K562 (cell line): Measurements from ENCODE around the gene ZNF346. TPM values are rescaled to one million over a fixed set of nuclear protein-coding genes. Genes with fewer than 3 reads are reported as not detected.
A peak's percentile ranks its signal among the peaks of the same experiment; 100 is the strongest.

Experiments
- GATA2 ChIP-seq: sonication (generic); formaldehyde crosslinking; IDR thresholded peaks from 2 replicates; pipeline ENCODE4 v1.4.0; 2020; ENCODE audit warnings: mild to moderate bottlenecking, missing genetic modification reagents
- LCOR ChIP-seq: sonication (generic); formaldehyde crosslinking; IDR thresholded peaks from 2 replicates; pipeline ENCODE4 v1.8.0; 2022; ENCODE audit warnings: mild to moderate bottlenecking, missing genetic modification reagents
- MED1 ChIP-seq: sonication (generic); formaldehyde crosslinking; IDR thresholded peaks from 2 replicates; pipeline ENCODE4 v1.8.1; 2023; ENCODE audit warnings: missing genetic modification reagents, borderline replicate concordance
- SMAD4 ChIP-seq: fragments of 250-450 bp; sonication (Bioruptor Pico); conservative IDR thresholded peaks from 2 replicates; pipeline ENCODE4 v1.8.0; 2021; ENCODE audit warnings: inconsistent platforms, mild to moderate bottlenecking, moderate library complexity
- U2AF1 ChIP-seq: fragments of 200-400 bp; formaldehyde crosslinking; optimal IDR thresholded peaks from 2 replicates; pipeline ENCODE3; 2017; ENCODE audit warnings: mild to moderate bottlenecking, low read depth, low read length, moderate library complexity
- polyA plus RNA-seq, 8 experiments: library from polyadenylated mRNA; depleted of rRNA in 4 of 8; stranded (reverse) in 5 of 8; unstranded in 3 of 8; fragments of >200 nt; fragmentation: Nextera tagmentation in 2 of 8; fragmentation: Illumina TruSeq in 1 of 8; extraction: Ambion mirVana in 2 of 8; extraction: Trizol in 1 of 8; gene quantifications; 2 replicates each; pipeline versions ENCODE4 v1.2.1 to v1.2.3, GENCODE V29; 2011 to 2014; ENCODE audit warnings: inconsistent platforms in 1 of 8, missing spikeins in 1 of 8
- total RNA-seq, 7 experiments: library from RNA; depleted of rRNA in 6 of 7; stranded (reverse); fragments of >200 nt in 6 of 7; fragmentation: Illumina TruSeq in 2 of 7; extraction: Trizol in 2 of 7; gene quantifications; 2 replicates each; pipeline versions ENCODE4 v1.2.1 to v1.2.3, GENCODE V29; 2011 to 2021; ENCODE audit warnings: low replicate concordance in 1 of 7
- TF ChIP-seq, protein P1 (sequence below): IDR thresholded peaks from 2 replicates; pipeline ENCODE4 v1.6.1; 2016; ENCODE audit warnings: missing genetic modification characterization, missing compliant biosample characterization
- TF ChIP-seq, protein P2 (sequence below), 2 experiments: fragments of 450-650 bp; IDR thresholded peaks; 2 replicates each; pipeline ENCODE4 v1.6.1; 2016; ENCODE audit warnings: mild to moderate bottlenecking in 2 of 2, borderline replicate concordance in 1 of 2, low read depth in 1 of 2, moderate library complexity in 1 of 2
- TF ChIP-seq, protein P3 (sequence below): fragments of 450-650 bp; IDR thresholded peaks from 2 replicates; pipeline ENCODE4 v1.6.1; 2016; ENCODE audit warnings: antibody characterized with exemption
- TF ChIP-seq, protein P4 (sequence below): fragments of 250-450 bp; sonication (Bioruptor Pico); IDR thresholded peaks from 2 replicates; pipeline ENCODE4 v1.5.1; 2021; ENCODE audit warnings: mild to moderate bottlenecking
- TF ChIP-seq, protein P5 (sequence below): fragments of 450-650 bp; IDR thresholded peaks from 2 replicates; pipeline ENCODE4 v1.6.1; 2016; ENCODE audit warnings: mild to moderate bottlenecking

Gene ZNF346
- total and polyA plus RNA-seq, 9 of the 15 experiments (the other 6 are each of a cell fraction or from before 2014, with no cell fraction given) = 5.0 to 25.1 (median 20.1) TPM

DNA sequence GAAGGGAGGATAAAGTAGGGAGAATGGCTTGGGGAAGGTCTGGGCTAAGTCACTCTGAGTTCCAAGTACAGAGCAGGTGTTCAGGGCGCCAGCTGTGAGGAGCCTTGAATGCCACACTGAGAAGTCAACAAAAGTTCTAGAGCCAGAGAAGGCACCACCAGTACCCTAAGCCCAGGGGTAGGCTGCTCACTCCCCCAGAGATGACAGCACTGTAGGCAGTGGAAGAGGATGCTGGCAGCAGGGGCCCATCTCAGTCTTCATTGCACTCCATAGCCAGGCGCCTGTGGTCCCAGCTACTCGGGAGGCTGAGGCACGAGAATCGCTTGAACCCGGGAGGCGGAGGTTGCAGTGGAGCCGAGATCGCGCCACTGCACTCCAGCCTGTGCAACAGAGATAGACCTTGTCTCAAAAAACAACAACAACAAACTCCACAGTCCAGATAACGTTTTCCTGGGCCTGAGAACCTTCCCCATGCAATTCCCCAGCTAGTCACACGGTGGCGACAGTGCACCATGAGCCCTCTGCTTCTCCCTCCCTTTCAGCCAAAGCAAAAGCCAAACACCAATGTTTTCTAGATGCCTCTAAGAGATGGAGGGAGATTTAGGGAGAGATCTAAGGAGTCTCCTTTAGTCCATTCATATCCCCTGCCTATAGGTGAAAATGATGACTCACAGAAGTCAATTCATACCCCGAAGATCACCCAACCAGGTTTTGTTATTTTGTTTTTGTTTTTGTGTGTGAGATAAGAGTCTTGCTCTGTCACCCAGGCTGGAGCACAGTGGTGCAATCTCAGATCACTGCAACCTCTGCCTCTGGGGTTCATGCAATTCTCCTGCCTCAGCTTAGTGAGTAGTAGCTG lies 91.3 kb downstream of the ZNF346 start (continued):
- TF ChIP-seq, protein P1, sequence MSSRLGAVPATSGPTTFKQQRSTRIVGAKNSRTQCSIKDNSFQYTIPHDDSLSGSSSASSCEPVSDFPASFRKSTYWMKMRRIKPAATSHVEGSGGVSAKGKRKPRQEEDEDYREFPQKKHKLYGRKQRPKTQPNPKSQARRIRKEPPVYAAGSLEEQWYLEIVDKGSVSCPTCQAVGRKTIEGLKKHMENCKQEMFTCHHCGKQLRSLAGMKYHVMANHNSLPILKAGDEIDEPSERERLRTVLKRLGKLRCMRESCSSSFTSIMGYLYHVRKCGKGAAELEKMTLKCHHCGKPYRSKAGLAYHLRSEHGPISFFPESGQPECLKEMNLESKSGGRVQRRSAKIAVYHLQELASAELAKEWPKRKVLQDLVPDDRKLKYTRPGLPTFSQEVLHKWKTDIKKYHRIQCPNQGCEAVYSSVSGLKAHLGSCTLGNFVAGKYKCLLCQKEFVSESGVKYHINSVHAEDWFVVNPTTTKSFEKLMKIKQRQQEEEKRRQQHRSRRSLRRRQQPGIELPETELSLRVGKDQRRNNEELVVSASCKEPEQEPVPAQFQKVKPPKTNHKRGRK (tag) = no peak
- TF ChIP-seq, protein P2, sequence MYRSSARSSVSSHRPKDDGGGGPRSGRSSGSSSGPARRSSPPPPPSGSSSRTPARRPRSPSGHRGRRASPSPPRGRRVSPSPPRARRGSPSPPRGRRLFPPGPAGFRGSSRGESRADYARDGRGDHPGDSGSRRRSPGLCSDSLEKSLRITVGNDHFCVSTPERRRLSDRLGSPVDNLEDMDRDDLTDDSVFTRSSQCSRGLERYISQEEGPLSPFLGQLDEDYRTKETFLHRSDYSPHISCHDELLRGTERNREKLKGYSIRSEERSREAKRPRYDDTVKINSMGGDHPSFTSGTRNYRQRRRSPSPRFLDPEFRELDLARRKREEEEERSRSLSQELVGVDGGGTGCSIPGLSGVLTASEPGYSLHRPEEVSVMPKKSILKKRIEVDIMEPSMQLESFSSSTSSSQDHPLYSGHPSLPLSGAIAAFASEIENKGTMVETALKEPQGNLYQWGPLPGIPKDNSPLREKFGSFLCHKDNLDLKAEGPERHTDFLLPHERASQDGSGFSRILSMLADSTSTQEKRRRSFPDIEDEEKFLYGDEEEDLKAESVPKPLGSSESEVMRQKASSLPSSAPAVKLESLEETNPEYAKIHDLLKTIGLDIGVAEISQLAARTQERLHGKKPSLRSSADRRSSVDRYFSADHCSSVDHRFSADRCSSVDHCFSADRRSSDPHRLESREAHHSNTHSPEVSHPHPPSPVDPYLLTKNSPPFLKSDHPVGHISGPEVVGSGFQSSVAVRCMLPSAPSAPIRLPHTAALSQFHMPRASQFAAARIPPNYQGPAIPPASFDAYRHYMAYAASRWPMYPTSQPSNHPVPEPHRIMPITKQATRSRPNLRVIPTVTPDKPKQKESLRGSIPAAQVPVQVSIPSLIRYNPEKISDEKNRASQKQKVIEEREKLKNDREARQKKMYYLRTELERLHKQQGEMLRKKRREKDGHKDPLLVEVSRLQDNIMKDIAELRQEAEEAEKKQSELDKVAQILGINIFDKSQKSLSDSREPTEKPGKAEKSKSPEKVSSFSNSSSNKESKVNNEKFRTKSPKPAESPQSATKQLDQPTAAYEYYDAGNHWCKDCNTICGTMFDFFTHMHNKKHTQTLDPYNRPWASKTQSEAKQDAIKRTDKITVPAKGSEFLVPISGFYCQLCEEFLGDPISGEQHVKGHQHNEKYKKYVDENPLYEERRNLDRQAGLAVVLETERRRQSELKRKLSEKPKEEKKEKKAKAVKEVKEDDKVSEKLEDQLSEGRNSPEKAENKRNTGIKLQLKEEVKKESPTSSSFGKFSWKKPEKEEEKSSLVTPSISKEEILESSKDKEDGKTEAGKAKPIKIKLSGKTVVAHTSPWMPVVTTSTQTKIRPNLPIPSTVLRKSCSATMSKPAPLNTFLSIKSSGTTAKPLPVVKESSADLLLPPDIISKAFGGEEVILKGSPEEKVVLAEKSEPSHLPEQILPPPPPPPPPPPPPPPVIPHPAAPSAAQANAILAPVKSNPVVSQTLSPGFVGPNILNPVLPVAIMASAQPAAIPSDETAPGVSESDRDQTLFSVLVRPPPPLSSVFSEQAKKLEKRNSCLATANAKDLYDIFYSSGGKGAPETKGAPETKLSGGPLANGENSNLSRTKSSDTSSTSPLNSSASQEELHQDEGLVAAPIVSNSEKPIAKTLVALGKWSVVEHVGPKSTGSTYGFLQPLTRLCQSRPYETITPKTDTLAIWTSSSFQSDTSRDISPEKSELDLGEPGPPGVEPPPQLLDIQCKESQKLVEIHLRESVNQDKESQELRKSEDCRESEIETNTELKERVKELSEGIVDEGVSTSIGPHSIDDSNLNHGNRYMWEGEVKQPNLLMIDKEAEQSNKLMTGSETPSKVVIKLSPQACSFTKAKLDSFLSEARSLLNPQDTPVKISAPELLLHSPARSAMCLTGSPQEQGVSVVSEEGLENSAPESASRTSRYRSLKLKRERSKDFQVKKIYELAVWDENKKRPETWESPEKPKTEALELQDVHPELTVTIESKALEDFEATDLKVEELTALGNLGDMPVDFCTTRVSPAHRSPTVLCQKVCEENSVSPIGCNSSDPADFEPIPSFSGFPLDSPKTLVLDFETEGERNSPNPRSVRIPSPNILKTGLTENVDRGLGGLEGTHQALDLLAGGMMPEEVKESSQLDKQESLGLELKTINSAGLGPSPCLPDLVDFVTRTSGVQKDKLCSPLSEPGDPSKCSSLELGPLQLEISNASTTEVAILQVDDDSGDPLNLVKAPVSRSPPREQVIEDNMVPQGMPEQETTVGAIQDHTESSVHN (IDR thresholded peaks at IDR 0.05; ENCODE audit: borderline replicate concordance in 1 of 2, low read depth in 1 of 2) = no peak
- TF ChIP-seq, protein P3, sequence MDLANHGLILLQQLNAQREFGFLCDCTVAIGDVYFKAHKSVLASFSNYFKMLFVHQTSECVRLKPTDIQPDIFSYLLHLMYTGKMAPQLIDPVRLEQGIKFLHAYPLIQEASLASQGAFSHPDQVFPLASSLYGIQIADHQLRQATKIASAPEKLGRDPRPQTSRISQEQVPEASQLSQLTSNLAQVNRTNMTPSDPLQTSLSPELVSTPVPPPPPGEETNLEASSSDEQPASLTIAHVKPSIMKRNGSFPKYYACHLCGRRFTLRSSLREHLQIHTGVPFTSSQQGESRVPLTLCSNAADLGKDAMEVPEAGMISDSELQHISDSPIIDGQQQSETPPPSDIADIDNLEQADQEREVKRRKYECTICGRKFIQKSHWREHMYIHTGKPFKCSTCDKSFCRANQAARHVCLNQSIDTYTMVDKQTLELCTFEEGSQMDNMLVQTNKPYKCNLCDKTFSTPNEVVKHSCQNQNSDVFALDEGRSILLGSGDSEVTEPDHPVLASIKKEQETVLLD = 0 out of 2 replicates have a peak, but pooled peaks have one; percentile 26
- TF ChIP-seq MED1 (CRISPR knock-in tag) = no peak
- TF ChIP-seq SMAD4 = no peak
- TF ChIP-seq LCOR (CRISPR knock-in tag) = peak; percentile 52; the same call in 1 of the 2 replicates
- TF ChIP-seq U2AF1 = no peak
- TF ChIP-seq GATA2 (CRISPR knock-in tag) = peak; percentile 69
- TF ChIP-seq, protein P4, sequence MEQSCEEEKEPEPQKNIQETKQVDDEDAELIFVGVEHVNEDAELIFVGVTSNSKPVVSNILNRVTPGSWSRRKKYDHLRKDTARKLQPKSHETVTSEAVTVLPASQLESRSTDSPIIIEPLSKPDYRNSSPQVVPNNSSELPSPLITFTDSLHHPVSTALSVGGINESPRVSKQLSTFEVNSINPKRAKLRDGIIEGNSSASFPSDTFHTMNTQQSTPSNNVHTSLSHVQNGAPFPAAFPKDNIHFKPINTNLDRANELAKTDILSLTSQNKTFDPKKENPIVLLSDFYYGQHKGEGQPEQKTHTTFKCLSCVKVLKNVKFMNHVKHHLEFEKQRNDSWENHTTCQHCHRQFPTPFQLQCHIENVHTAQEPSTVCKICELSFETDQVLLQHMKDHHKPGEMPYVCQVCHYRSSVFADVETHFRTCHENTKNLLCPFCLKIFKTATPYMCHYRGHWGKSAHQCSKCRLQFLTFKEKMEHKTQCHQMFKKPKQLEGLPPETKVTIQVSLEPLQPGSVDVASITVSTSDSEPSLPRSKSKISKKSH = no peak
- TF ChIP-seq, protein P5, sequence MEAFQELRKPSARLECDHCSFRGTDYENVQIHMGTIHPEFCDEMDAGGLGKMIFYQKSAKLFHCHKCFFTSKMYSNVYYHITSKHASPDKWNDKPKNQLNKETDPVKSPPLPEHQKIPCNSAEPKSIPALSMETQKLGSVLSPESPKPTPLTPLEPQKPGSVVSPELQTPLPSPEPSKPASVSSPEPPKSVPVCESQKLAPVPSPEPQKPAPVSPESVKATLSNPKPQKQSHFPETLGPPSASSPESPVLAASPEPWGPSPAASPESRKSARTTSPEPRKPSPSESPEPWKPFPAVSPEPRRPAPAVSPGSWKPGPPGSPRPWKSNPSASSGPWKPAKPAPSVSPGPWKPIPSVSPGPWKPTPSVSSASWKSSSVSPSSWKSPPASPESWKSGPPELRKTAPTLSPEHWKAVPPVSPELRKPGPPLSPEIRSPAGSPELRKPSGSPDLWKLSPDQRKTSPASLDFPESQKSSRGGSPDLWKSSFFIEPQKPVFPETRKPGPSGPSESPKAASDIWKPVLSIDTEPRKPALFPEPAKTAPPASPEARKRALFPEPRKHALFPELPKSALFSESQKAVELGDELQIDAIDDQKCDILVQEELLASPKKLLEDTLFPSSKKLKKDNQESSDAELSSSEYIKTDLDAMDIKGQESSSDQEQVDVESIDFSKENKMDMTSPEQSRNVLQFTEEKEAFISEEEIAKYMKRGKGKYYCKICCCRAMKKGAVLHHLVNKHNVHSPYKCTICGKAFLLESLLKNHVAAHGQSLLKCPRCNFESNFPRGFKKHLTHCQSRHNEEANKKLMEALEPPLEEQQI = no peak
